GM12878 (cell line): ENCODE data around the gene DIS3L2. TPM values are rescaled to one million over a fixed set of nuclear protein-coding genes. Genes with fewer than 3 reads are reported as not detected.

Experiments
- ATAC-seq: fragments of 200-7000 bp; cut with Tn5 transposase; 3 replicates; pipeline ENCODE4 v1.9.1; 2020; ENCODE audit warnings: mild to moderate bottlenecking, moderate library complexity
- BruUV-seq: library from RNA; stranded (reverse); fragments of 400-500 nt; replicated peaks from 2 replicates; lab custom pipeline; 2021; lab: Mats Ljungman, UMichigan
- CTCF ChIA-PET: fragments of 300-600 bp; sonication (Branson Sonifier 250); formaldehyde crosslinking; extraction: SDS; loops from one replicate; lab custom pipeline; 2021; ENCODE audit warnings: inconsistent platforms; lab: Yijun Ruan, JAX
- POLR2A ChIA-PET: fragments of 350-600 bp; formaldehyde crosslinking; extraction: SDS; loops from one replicate; lab custom pipeline; 2021; ENCODE audit warnings: inconsistent platforms; lab: Charles Lee
- RAD21 ChIA-PET: fragments of 300-600 bp; sonication (Branson Sonifier 250); formaldehyde crosslinking; loops from one replicate; lab custom pipeline; 2023; ENCODE audit warnings: antibody characterized with exemption; ENCODE audit not compliant: unreplicated experiment; lab: Charles Lee
- SMC1A ChIA-PET: fragments of 300-600 bp; sonication (Branson Sonifier 250); formaldehyde crosslinking; loops from one replicate; lab custom pipeline; 2023; ENCODE audit not compliant: unreplicated experiment, uncharacterized antibody; lab: Charles Lee
- DNase-seq: peaks from one replicate; pipeline ENCODE4 v3.0.0-alpha.2; 2011; ENCODE audit warnings: low read depth, low spot score
- FAIRE-seq: peaks from 3 replicates; lab custom pipeline; 2011; peaks lifted over from hg19 to GRCh38; lab: Jason Lieb, UNC
- H2AFZ ChIP-seq: 2 replicates; pipeline ENCODE4 v1.6.0; 2011; ENCODE audit warnings: low read depth, low read length, control low read depth; ENCODE audit not compliant: control insufficient read depth
- H3K27ac ChIP-seq: 2 replicates; pipeline ENCODE4 v1.5.1; 2011; ENCODE audit warnings: control low read depth; ENCODE audit not compliant: control insufficient read depth, insufficient read depth
- H3K27me3 ChIP-seq, 2 experiments: replicated peaks in 1 of 2; 2 replicates each; pipeline versions ENCODE4 v1.6.0 to v1.6.1; 2011; ENCODE audit warnings: low read length in 1 of 2; ENCODE audit not compliant: control insufficient read depth in 2 of 2, insufficient read depth in 2 of 2
- H3K36me3 ChIP-seq, 2 experiments: 2 replicates each; pipeline ENCODE4 v1.5.1; 2011; ENCODE audit warnings: low read length in 1 of 2; ENCODE audit not compliant: control insufficient read depth in 2 of 2, insufficient read depth in 2 of 2
- H3K4me1 ChIP-seq: 2 replicates; pipeline ENCODE4 v1.6.1; 2011; ENCODE audit warnings: mild to moderate bottlenecking, low read length, moderate library complexity, mixed read lengths; ENCODE audit not compliant: control insufficient read depth, insufficient read depth
- H3K4me2 ChIP-seq: 2 replicates; pipeline ENCODE4 v1.6.0; 2011; ENCODE audit warnings: control low read depth; ENCODE audit not compliant: control insufficient read depth, insufficient read depth
- H3K4me3 ChIP-seq: fragments of 200-600 bp; sonication (generic); 2 replicates; pipeline ENCODE4 v1.5.1; 2016
- H3K79me2 ChIP-seq: 2 replicates; pipeline ENCODE4 v1.6.0; 2011; ENCODE audit warnings: low read length; ENCODE audit not compliant: control insufficient read depth, insufficient read depth
- H3K9ac ChIP-seq: 2 replicates; pipeline ENCODE4 v1.8.0; 2011; ENCODE audit warnings: low read length, control low read depth, mixed read lengths; ENCODE audit not compliant: control insufficient read depth, insufficient read depth
- H3K9me3 ChIP-seq: replicated peaks from 3 replicates; pipeline ENCODE4 v1.5.1; 2011; ENCODE audit warnings: mild to moderate bottlenecking, low read length; ENCODE audit not compliant: control insufficient read depth, insufficient read depth
- H4K20me1 ChIP-seq: 2 replicates; pipeline ENCODE4 v1.6.0; 2011; ENCODE audit not compliant: control insufficient read depth, insufficient read depth
- BMI1 ChIP-seq: fragments of 450-650 bp; IDR thresholded peaks from 2 replicates; pipeline ENCODE4 v1.6.1; 2016; ENCODE audit warnings: mild to moderate bottlenecking, moderate library complexity, borderline replicate concordance
- CREB1 ChIP-seq: IDR thresholded peaks from 2 replicates; pipeline ENCODE4 v1.6.1; 2012; ENCODE audit warnings: low read depth, mild to moderate bottlenecking, inconsistent platforms
- EED ChIP-seq: sonication (generic); IDR thresholded peaks from 2 replicates; pipeline ENCODE4 v1.6.1; 2016; ENCODE audit warnings: antibody characterized with exemption, low read depth
- ETV6 ChIP-seq, 2 experiments: fragments of 450-650 bp in 1 of 2; IDR thresholded peaks in 1 of 2; conservative IDR thresholded peaks in 1 of 2; 2 replicates each; pipeline ENCODE4 v1.6.1; 2014; ENCODE audit warnings: antibody characterized with exemption in 1 of 2, borderline replicate concordance in 1 of 2, low read depth in 1 of 2, mild to moderate bottlenecking in 1 of 2, moderate library complexity in 1 of 2
- FOXK2 ChIP-seq: fragments of 450-650 bp; IDR thresholded peaks from 2 replicates; pipeline ENCODE4 v1.6.1; 2017; ENCODE audit warnings: mild to moderate bottlenecking, moderate library complexity
- GATAD2B ChIP-seq: fragments of 450-650 bp; conservative IDR thresholded peaks from 2 replicates; pipeline ENCODE4 v1.6.1; 2017; ENCODE audit warnings: low read depth, mild to moderate bottlenecking, moderate library complexity
- MTA3 ChIP-seq: IDR thresholded peaks from 2 replicates; pipeline ENCODE4 v1.6.1; 2012; ENCODE audit warnings: low read length, inconsistent platforms, borderline replicate concordance
- NFYA ChIP-seq: IDR thresholded peaks from 2 replicates; pipeline ENCODE4 v1.6.1; 2011; ENCODE audit warnings: low read depth, mild to moderate bottlenecking, low read length, improper control_type of control experiment, borderline replicate concordance
- NRF1 ChIP-seq: conservative IDR thresholded peaks from 2 replicates; pipeline ENCODE4 v1.6.1; 2011; ENCODE audit warnings: mild to moderate bottlenecking, low read depth, low read length, improper control_type of control experiment
- PAX8 ChIP-seq: fragments of 450-650 bp; IDR thresholded peaks from 2 replicates; pipeline ENCODE4 v1.6.1; 2017; ENCODE audit warnings: mild to moderate bottlenecking, moderate library complexity
- SMARCA5 ChIP-seq: fragments of 450-650 bp; IDR thresholded peaks from 2 replicates; pipeline ENCODE4 v1.6.1; 2017; ENCODE audit warnings: mild to moderate bottlenecking
- WGBS: methylation state at CpG from one replicate; pipeline ENCODE4 v1.1.6; 2016; ENCODE audit warnings: low lambda C conversion rate; ENCODE audit not compliant: insufficient replicate concordance, insufficient coverage; ENCODE audit errors: missing lambda C conversion rate; 5-methylcytosine and 5-hydroxymethylcytosine counted together
- in situ Hi-C: fragments of 300-500 bp; cut with MboI; formaldehyde crosslinking; loops from 9 replicates; pipeline ENCODE4 v1.14.3; 2018; ENCODE audit warnings: mixed read lengths
- intact Hi-C: fragments of 100-400 bp; cut with micrococcal nuclease; formaldehyde crosslinking; loops from one replicate; pipeline ENCODE4 v1.14.2; 2022; ENCODE audit not compliant: unreplicated experiment
- polyA plus RNA-seq, 11 experiments: library from polyadenylated mRNA; depleted of rRNA in 4 of 11; unstranded in 6 of 11; stranded (reverse) in 5 of 11; fragments of >200 nt; fragmentation: Nextera tagmentation in 4 of 11; fragmentation: Illumina TruSeq in 1 of 11; extraction: Ambion mirVana in 4 of 11; extraction: Trizol in 1 of 11; gene quantifications; 1 replicate in 1 of 11; 2 replicates in 10 of 11; pipeline versions ENCODE4 v1.2.1 to v1.2.3, GENCODE V29; 2011 to 2016; ENCODE audit warnings: inconsistent platforms in 2 of 11, missing spikeins in 2 of 11, low read depth in 1 of 11
- total RNA-seq, 4 experiments: library from RNA; depleted of rRNA in 3 of 4; stranded (reverse); fragments of >200 nt in 3 of 4; fragmentation: Illumina TruSeq in 1 of 4; extraction: Trizol in 1 of 4; gene quantifications; 2 replicates each; pipeline versions ENCODE4 v1.2.1 to v1.2.3, GENCODE V29; 2013 to 2021
- TF ChIP-seq, protein P1 (sequence below): fragments of 450-650 bp; formaldehyde crosslinking; IDR thresholded peaks from 2 replicates; pipeline ENCODE4 v1.5.0; 2022; ENCODE audit warnings: mild to moderate bottlenecking, missing genetic modification characterization
- TF ChIP-seq, protein P2 (sequence below): fragments of 450-650 bp; IDR thresholded peaks from 2 replicates; pipeline ENCODE4 v1.6.1; 2017; ENCODE audit warnings: borderline replicate concordance
- TF ChIP-seq, protein P3 (sequence below): IDR thresholded peaks from 2 replicates; pipeline ENCODE4 v1.6.1; 2011; ENCODE audit warnings: borderline replicate concordance, low read depth, mild to moderate bottlenecking, moderate library complexity, mixed read lengths, low read length; ENCODE audit not compliant: insufficient read depth; ENCODE audit errors: extremely low read length
- TF ChIP-seq, protein P4 (sequence below): fragments of 450-650 bp; IDR thresholded peaks from 2 replicates; pipeline ENCODE4 v1.6.1; 2018; ENCODE audit warnings: borderline replicate concordance, mild to moderate bottlenecking; ENCODE audit not compliant: partially characterized antibody

DIS3L2 gene
- total and polyA plus RNA-seq, 10 of the 15 experiments (the other 5 are each of a cell fraction or from before 2014, with no cell fraction given) = 3.5 to 27.1 (median 16.0) TPM

DNA sequence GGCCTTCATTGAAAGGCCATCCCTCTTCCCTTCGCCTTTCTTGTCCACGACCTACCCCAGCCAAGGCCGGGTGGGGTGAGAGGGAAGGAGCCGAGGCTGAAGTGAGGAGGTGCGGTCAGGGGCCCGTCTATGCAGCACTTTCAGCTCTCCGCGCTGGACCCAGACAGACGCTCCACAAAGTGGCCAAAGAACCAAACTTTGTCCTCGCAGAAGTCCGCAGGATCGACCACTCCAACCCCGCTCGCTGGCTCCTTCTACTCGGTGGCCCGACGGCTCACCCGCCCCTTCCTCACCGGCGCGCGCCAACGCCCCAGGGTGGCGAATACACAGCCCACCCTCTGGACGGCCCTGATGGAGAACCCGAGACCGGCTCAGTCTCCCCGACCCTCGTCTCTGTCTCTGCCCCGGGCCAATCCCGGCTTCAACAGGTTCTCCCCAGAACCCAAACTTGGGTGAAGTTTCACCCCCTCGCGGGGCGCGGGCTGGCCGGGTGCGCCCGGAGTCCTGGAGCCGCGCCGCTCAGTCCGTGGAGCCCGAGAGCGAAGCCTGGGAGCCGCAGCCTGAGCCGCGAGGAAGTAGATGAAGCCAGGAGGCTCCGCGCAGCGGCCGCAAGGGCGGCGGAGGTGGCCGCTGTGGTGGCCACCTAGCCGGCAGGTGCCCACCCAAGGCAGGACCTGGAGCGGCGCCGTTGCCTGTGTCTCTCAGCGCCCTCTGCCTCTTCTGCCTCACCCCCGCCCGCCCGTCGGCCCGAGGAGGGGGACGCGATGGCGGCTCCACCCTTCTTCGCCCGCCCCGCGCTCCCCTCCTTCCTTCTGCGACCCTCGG, 390.4 kb downstream of the DIS3L2 start:
- ChIA-PET SMC1A (no interaction called here), POLR2A (no interaction called here), RAD21 (no interaction called here), CTCF (no interaction called here)
- Histone ChIP-seq H3K4me2 (no peak overlapping the region), H2AFZ (no peak overlapping the region), H3K27me3 (peaks cover 3 to 6% of the 10 kb centered on the region in 2 experiments; a peak in 3 of 4 replicates), H3K9me3 (no peaks in the 10 kb centered on the region; the same call in 2 of the 3 replicates), H3K9ac (no peak overlapping the region), H3K4me1 (no peaks in the 10 kb centered on the region), H3K4me3 (no peak overlapping the region), H3K27ac (no peak overlapping the region), H3K79me2 (no peaks in the 10 kb centered on the region), H3K36me3 (no peaks in the 10 kb centered on the region), H4K20me1 (no peaks in the 10 kb centered on the region)
- 46% methylated on average over 55 of the region's 73 CpGs for WGBS
- no TSS peak for BruUV-seq
- DNase-seq = no peak
- no peak for FAIRE-seq
- intact Hi-C loops (no loop called here), in situ Hi-C loops (no loop called here)
- no peak for ATAC-seq
- TF ChIP-seq, protein P1, sequence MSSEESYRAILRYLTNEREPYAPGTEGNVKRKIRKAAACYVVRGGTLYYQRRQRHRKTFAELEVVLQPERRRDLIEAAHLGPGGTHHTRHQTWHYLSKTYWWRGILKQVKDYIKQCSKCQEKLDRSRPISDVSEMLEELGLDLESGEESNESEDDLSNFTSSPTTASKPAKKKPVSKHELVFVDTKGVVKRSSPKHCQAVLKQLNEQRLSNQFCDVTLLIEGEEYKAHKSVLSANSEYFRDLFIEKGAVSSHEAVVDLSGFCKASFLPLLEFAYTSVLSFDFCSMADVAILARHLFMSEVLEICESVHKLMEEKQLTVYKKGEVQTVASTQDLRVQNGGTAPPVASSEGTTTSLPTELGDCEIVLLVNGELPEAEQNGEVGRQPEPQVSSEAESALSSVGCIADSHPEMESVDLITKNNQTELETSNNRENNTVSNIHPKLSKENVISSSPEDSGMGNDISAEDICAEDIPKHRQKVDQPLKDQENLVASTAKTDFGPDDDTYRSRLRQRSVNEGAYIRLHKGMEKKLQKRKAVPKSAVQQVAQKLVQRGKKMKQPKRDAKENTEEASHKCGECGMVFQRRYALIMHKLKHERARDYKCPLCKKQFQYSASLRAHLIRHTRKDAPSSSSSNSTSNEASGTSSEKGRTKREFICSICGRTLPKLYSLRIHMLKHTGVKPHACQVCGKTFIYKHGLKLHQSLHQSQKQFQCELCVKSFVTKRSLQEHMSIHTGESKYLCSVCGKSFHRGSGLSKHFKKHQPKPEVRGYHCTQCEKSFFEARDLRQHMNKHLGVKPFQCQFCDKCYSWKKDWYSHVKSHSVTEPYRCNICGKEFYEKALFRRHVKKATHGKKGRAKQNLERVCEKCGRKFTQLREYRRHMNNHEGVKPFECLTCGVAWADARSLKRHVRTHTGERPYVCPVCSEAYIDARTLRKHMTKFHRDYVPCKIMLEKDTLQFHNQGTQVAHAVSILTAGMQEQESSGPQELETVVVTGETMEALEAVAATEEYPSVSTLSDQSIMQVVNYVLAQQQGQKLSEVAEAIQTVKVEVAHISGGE (CRISPR knock-in tag) = no peak
- TF ChIP-seq, protein P2, sequence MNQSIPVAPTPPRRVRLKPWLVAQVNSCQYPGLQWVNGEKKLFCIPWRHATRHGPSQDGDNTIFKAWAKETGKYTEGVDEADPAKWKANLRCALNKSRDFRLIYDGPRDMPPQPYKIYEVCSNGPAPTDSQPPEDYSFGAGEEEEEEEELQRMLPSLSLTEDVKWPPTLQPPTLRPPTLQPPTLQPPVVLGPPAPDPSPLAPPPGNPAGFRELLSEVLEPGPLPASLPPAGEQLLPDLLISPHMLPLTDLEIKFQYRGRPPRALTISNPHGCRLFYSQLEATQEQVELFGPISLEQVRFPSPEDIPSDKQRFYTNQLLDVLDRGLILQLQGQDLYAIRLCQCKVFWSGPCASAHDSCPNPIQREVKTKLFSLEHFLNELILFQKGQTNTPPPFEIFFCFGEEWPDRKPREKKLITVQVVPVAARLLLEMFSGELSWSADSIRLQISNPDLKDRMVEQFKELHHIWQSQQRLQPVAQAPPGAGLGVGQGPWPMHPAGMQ = no peak
- no peak for TF ChIP-seq FOXK2
- TF ChIP-seq, protein P3, sequence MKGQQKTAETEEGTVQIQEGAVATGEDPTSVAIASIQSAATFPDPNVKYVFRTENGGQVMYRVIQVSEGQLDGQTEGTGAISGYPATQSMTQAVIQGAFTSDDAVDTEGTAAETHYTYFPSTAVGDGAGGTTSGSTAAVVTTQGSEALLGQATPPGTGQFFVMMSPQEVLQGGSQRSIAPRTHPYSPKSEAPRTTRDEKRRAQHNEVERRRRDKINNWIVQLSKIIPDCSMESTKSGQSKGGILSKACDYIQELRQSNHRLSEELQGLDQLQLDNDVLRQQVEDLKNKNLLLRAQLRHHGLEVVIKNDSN = no peak
- TF ChIP-seq CREB1 = no peak
- no peak for TF ChIP-seq NRF1
- TF ChIP-seq NFYA = no peak
- TF ChIP-seq ETV6 (conservative IDR thresholded peaks at IDR 0.05 in 1 of 2, IDR thresholded peaks at IDR 0.05 in 1 of 2; ENCODE audit: borderline replicate concordance in 1 of 2, low read depth in 1 of 2) = no peak
- TF ChIP-seq GATAD2B = no peak
- TF ChIP-seq SMARCA5 = no peak
- no peak for TF ChIP-seq PAX8
- no peak for TF ChIP-seq BMI1
- no peak for TF ChIP-seq EED
- TF ChIP-seq MTA3 = no peak
- TF ChIP-seq, protein P4, sequence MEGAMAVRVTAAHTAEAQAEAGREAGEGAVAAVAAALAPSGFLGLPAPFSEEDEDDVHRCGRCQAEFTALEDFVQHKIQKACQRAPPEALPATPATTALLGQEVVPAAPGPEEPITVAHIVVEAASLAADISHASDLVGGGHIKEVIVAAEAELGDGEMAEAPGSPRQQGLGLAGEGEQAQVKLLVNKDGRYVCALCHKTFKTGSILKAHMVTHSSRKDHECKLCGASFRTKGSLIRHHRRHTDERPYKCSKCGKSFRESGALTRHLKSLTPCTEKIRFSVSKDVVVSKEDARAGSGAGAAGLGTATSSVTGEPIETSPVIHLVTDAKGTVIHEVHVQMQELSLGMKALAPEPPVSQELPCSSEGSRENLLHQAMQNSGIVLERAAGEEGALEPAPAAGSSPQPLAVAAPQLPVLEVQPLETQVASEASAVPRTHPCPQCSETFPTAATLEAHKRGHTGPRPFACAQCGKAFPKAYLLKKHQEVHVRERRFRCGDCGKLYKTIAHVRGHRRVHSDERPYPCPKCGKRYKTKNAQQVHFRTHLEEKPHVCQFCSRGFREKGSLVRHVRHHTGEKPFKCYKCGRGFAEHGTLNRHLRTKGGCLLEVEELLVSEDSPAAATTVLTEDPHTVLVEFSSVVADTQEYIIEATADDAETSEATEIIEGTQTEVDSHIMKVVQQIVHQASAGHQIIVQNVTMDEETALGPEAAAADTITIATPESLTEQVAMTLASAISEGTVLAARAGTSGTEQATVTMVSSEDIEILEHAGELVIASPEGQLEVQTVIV = no peak
